Naive thymus-derived CD4-positive, alpha-beta T cell (primary cell): ENCODE data around the gene WIPI1. TPM values are rescaled to one million over a fixed set of nuclear protein-coding genes. Genes with fewer than 3 reads are reported as not detected.

ENCODE experiments used
- ATAC-seq: fragments of 150-1000 bp; cut with Tn5 transposase; 2 replicates; pipeline ENCODE4 v1.10.0; 2021; ENCODE audit warnings: mild to moderate bottlenecking, moderate library complexity
- CTCF ChIA-PET: fragments of 350-600 bp; sonication (Branson Sonifier 250); formaldehyde crosslinking; loops from one replicate; lab custom pipeline; 2021; ENCODE audit warnings: antibody characterized with exemption; lab: Charles Lee
- POLR2A ChIA-PET: fragments of 350-600 bp; sonication (Branson Sonifier 250); formaldehyde crosslinking; loops from one replicate; lab custom pipeline; 2021; ENCODE audit warnings: antibody characterized with exemption, inconsistent platforms; lab: Charles Lee
- DNase-seq, 9 donors: peaks; one replicate each; pipeline versions ENCODE4 v3.0.0 to v3.0.0-alpha.2; 2020 to 2022; ENCODE audit warnings: mixed read lengths in 1 of 9
- H3K27ac ChIP-seq: one replicate; pipeline ENCODE4 v1.7.0; 2013; ENCODE audit warnings: mild to moderate bottlenecking, low read depth, low read length, moderate library complexity
- H3K27me3 ChIP-seq, 2 donors: one replicate each; pipeline ENCODE4 v1.7.0; 2013; ENCODE audit warnings: low read length in 2 of 2, mild to moderate bottlenecking in 2 of 2, moderate library complexity in 2 of 2; ENCODE audit not compliant: control insufficient read depth in 2 of 2, insufficient read depth in 2 of 2
- H3K36me3 ChIP-seq, 3 experiments: 1 replicate in 2 of 3; 2 replicates in 1 of 3; pipeline ENCODE4 v1.7.0; 2013; ENCODE audit warnings: low read length in 3 of 3, mild to moderate bottlenecking in 3 of 3, moderate library complexity in 1 of 3; ENCODE audit not compliant: insufficient read depth in 3 of 3, control insufficient read depth in 2 of 3
- H3K4me1 ChIP-seq, 2 donors: one replicate each; pipeline ENCODE4 v1.7.0; 2013; ENCODE audit warnings: low read length in 2 of 2, mild to moderate bottlenecking in 2 of 2, moderate library complexity in 1 of 2; ENCODE audit not compliant: control insufficient read depth in 2 of 2, insufficient read depth in 2 of 2
- H3K4me3 ChIP-seq: 2 replicates; pipeline ENCODE4 v1.7.0; 2013; ENCODE audit warnings: mild to moderate bottlenecking, low read length
- H3K9me3 ChIP-seq, 3 experiments: 1 replicate in 2 of 3; 2 replicates in 1 of 3; pipeline ENCODE4 v1.7.0; 2013; ENCODE audit warnings: low read length in 3 of 3; ENCODE audit not compliant: control insufficient read depth in 2 of 3
- H3K27ac Mint-ChIP-seq, 9 donors: one replicate each; pipeline ENCODE4 v1.8.0; 2020 to 2022; ENCODE audit warnings: mixed read lengths in 9 of 9, mild to moderate bottlenecking in 8 of 9, moderate library complexity in 5 of 9, inconsistent platforms in 2 of 9
- H3K27me3 Mint-ChIP-seq, 5 donors: one replicate each; pipeline ENCODE4 v1.8.0; 2021 to 2022; ENCODE audit warnings: mixed read lengths in 5 of 5, mild to moderate bottlenecking in 1 of 5
- H3K36me3 Mint-ChIP-seq, 5 donors: one replicate each; pipeline ENCODE4 v1.8.0; 2020 to 2022; ENCODE audit warnings: mixed read lengths in 5 of 5, mild to moderate bottlenecking in 3 of 5, inconsistent platforms in 1 of 5
- H3K4me1 Mint-ChIP-seq, 7 donors: one replicate each; pipeline ENCODE4 v1.8.0; 2020 to 2022; ENCODE audit warnings: mixed read lengths in 7 of 7, mild to moderate bottlenecking in 3 of 7, inconsistent platforms in 1 of 7
- H3K4me3 Mint-ChIP-seq, 10 donors: one replicate each; pipeline ENCODE4 v1.8.0; 2020 to 2022; ENCODE audit warnings: mild to moderate bottlenecking in 10 of 10, mixed read lengths in 10 of 10, moderate library complexity in 6 of 10, inconsistent platforms in 2 of 10
- H3K9me3 Mint-ChIP-seq, 11 donors: one replicate each; pipeline ENCODE4 v1.8.0; 2020 to 2022; ENCODE audit warnings: mixed read lengths in 11 of 11, mild to moderate bottlenecking in 4 of 11, inconsistent platforms in 1 of 11, moderate library complexity in 1 of 11
- intact Hi-C, 2 donors: fragments of 100-400 bp; cut with micrococcal nuclease; formaldehyde crosslinking; loops; one replicate each; pipeline ENCODE4 v1.15.1; 2023
- polyA plus RNA-seq, 2 donors: library from polyadenylated mRNA; unstranded; fragments of 300-500 nt; fragmentation: Illumina TruSeq; gene quantifications; one replicate each; pipeline ENCODE4 v1.2.3, GENCODE V29; 2021
- total RNA-seq, 6 experiments: library from RNA in 5 of 6; stranded (reverse) in 5 of 6; gene quantifications; 1 replicate in 5 of 6; 2 replicates in 1 of 6; pipeline ENCODE4 v1.2.3 and lab custom pipeline; 2021 to 2026

The WIPI1 gene
- total and polyA plus RNA-seq, 7 experiments from 2014 or later: 1.7 to 16.5 (median 4.8) TPM

DNA sequence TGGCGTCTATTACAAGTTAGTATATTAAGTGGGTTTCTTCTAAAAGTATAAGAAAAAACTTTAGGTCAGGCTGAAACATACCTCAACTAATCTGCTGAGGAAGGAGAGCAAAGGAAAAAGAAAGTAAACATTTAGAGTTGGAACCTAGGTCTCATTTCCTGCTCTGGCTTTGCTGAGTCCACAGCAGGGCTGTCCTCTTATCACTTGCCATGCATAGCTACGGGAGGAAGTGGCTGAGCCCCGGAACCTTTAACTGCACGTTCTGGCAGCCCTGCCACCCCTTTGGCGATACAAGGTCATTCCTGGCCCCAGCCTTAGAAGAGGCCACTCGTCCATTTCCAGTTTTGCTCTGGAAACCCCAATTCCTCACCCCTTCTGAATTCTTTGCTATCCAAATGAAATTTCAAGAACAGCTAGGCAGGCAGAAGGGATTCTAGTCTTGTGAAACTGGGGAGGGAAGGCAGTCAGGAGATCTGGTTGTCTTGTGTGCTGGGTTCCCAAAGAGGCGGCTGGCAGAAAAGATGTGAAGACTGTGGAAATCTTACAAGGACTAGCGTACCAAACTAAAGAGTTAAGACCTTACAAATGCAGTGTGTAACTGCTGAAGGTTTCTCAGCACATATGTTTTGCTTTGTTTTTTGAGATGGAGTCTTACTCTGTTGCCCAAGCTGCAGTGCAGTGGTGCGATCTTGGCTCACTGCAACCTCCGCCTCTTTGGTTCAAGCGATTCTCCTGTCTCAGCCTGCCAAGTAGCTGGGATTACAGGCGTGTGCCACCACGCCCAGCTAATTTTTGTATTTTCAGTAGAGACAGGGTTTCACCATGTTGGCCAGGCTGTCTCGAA is 19.1 kb downstream of the WIPI1 start:
- Histone ChIP-seq H3K9me3 (no peaks in the 10 kb centered on the region), H3K27ac (peak overlapping the region; percentile 40), H3K4me3 (no peak overlapping the region), H3K4me1 (peaks cover 32 to 37% of the 10 kb centered on the region in 2 donors), H3K36me3 (no peaks in the 10 kb centered on the region), H3K27me3 (no peaks in the 10 kb centered on the region)
- Mint-ChIP-seq H3K4me3 (peak overlapping the region; percentile 69 to 82 (median 78)), H3K27ac (peak overlapping the region; percentile 75 to 95 (median 90)), H3K27me3 (no peaks in the 10 kb centered on the region), H3K9me3 (no peaks in the 10 kb centered on the region), H3K4me1 (peaks cover 32 to 62% (median 48%) of the 10 kb centered on the region in 7 donors), H3K36me3 (peaks cover 0 to 16% (median 0%) of the 10 kb centered on the region in 5 donors)
- POLR2A ChIA-PET: interaction anchor here (0.5 to 14.3 kb wide), 14 partner anchors 12 to 367 kb away, joined by 3 to 133 read pairs (median 4); partner anchors contain the start of genes AMZ2, ARSG, SLC16A6 and WIPI1
- CTCF ChIA-PET: interaction anchor here (0.6 to 6.5 kb wide), 12 partner anchors 9 to 470 kb away, joined by 3 to 45 read pairs (median 4); partner anchors contain the start of gene WIPI1
- DNase-seq (peak in 4 of 9 donors; percentile 35 to 52 (median 50)), ATAC-seq (peak; percentile 67)
- intact Hi-C loops: loop anchor here (1.0 to 5.0 kb wide), 5 partner anchors 19 to 231 kb away; partner anchors contain the start of gene WIPI1 (in 1 of the 2)

DNA sequence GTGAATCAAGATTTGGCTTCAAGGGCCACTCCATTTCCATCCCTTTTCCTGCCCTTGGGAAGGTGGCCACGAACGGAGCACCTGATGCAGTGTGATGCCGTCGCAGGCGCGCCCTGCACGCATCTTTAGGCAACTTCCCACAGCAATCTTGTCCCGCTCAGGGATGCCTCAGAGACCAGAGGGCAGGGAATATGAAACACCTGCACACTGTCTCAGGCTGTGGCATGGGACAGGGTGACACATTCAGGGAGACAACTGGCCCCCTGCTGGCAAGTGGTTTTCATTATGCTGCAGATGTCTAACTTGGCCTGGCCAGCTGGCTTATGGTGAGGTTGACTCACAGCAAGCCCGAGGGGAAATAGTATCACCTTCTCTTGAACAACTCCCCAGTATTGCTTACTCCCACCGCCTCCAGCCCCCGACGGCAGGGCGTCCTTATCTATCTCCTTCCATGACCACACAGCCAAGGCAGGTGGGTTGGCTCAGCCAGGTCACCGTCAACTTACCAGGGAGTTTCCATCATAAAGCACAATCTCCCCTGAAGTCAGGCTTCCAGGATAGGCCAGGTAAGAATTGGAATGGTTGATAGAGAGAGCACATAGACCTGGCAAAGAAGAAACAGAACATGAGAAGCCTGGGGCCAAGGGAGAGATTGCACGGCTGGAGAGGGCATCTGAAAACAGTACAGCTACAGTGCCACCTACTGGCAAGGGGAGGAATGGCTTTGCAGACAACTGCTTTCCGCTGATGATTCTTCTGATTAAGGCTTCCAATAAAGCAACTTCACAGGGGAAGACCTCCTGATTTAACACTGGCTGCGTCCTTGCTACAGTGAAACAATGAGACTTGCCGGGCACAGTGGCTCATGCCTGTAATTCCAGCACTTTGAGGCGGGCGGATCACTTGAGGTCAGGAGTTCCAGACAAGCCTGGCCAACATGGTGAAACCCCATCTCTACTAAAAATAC is 21.1 kb downstream of the WIPI1 start:
- Histone ChIP-seq H3K4me3 (no peak overlapping the region), H3K36me3 (no peaks in the 10 kb centered on the region), H3K27me3 (no peaks in the 10 kb centered on the region), H3K27ac (no peak overlapping the region), H3K9me3 (no peaks in the 10 kb centered on the region), H3K4me1 (peaks cover 32% of the 10 kb centered on the region in 2 donors)
- H3K36me3 Mint-ChIP-seq: peaks cover 0 to 29% (median 0%) of the 10 kb centered on the region in 5 donors
- H3K4me3 Mint-ChIP-seq: peak overlapping the region; percentile 3 to 78 (median 62)
- H3K9me3 Mint-ChIP-seq: peaks cover 0 to 1% (median 0%) of the 10 kb centered on the region in 11 donors
- intact Hi-C loops: loop anchor here (1.0 to 5.0 kb wide), 15 partner anchors 21 to 264 kb away; partner anchors contain the start of genes AMZ2 (in 1 of the 2), ARSG (in 1 of the 2), SLC16A6 (in 1 of the 2) and WIPI1 (in 1 of the 2)
- ATAC-seq (peak; percentile 90), DNase-seq (peak; percentile 62 to 87 (median 82))
- H3K27ac Mint-ChIP-seq: peak overlapping the region; percentile 1 to 94 (median 41)
- CTCF ChIA-PET: interaction anchor here (0.6 to 6.5 kb wide), 15 partner anchors 19 to 376 kb away, joined by 3 to 45 read pairs (median 4); partner anchors contain the start of genes ARSG and WIPI1
- H3K27me3 Mint-ChIP-seq: no peaks in the 10 kb centered on the region
- POLR2A ChIA-PET: interaction anchor here (0.6 to 14.3 kb wide), 8 partner anchors 22 to 610 kb away, joined by 3 to 133 read pairs (median 14); partner anchors contain the start of genes AMZ2, ARSG, SLC16A6 and WIPI1
- H3K4me1 Mint-ChIP-seq: peaks cover 30 to 67% (median 51%) of the 10 kb centered on the region in 7 donors

DNA sequence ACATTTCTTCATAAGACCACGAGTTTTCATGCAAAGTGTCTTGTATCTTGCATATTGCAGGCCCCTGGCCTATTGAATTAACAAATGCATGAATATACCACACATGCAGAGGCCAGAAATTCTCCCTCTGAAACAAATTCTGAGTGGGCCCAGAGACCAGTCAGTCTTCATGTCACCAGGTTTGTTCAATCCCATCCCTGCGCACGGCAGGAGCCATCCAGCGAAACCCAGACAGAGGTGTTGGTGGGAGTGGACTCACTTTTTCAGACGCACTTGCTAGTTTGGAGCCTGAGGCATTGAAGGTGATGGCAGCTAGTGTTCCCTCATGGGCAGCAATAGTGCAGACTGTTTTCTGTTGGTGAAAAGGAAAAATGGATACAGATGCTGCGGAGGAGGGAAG is 21.9 kb downstream of the WIPI1 start:
- intact Hi-C loops: loop anchor here in 1 of 2 donors (5.0 kb wide), 2 partner anchors 33 to 88 kb away; no protein-coding TSS in a partner anchor
- no peak for DNase-seq
- H3K9me3 ChIP-seq: no peaks in the 10 kb centered on the region
- no peak overlapping the region for H3K27ac Mint-ChIP-seq
- H3K4me1 ChIP-seq: peaks cover 27 to 32% of the 10 kb centered on the region in 2 donors
- no peak overlapping the region for H3K4me3 Mint-ChIP-seq
- peaks cover 0 to 1% (median 0%) of the 10 kb centered on the region in 11 donors for H3K9me3 Mint-ChIP-seq
- POLR2A ChIA-PET: interaction anchor here (1.3 to 14.3 kb wide), 4 partner anchors 22 to 181 kb away, joined by 4 to 133 read pairs (median 41); partner anchors contain the start of genes ARSG, SLC16A6 and WIPI1
- no peaks in the 10 kb centered on the region for H3K36me3 ChIP-seq
- H3K4me1 Mint-ChIP-seq: peaks cover 25 to 60% (median 46%) of the 10 kb centered on the region in 7 donors
- no peaks in the 10 kb centered on the region for H3K27me3 ChIP-seq
- no peak overlapping the region for H3K27ac ChIP-seq
- no peaks in the 10 kb centered on the region for H3K27me3 Mint-ChIP-seq
- H3K36me3 Mint-ChIP-seq: peaks cover 0 to 26% (median 0%) of the 10 kb centered on the region in 5 donors
- no peak for ATAC-seq
- H3K4me3 ChIP-seq: no peak overlapping the region
- CTCF ChIA-PET: interaction anchor here (0.8 to 6.5 kb wide), 5 partner anchors 27 to 259 kb away, joined by 3 to 45 read pairs (median 4); no protein-coding TSS in a partner anchor

DNA sequence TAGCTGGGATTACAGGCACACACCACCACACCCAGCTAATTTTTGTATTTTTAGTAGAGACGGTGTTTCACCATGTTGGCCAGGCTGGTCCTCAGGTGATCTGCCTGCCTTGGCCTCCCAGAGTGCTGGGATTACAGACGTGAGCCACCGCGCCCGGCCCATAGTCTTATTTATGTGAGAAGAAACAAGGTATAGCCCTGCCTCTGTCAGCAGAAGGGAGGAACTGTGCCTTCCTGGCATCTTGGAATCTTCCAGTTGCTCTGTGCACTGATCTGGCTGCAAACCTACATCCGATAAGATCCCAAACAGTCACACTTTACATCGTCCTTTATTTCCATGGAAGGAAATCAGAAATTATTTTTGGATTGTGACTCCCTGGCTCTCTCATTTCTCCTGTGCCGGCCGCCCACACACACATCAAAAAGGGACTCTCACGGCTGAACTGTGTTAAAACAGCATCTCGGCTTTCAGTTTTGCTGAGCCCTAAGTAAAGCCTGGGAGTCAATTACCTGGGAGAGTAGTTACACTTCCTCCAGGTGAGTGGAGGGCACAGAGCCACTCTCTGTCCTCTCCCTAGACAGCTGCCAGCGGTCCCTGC is 23.3 kb downstream of the WIPI1 start:
- peaks cover 0 to 32% (median 0%) of the 10 kb centered on the region in 5 donors for H3K36me3 Mint-ChIP-seq
- DNase-seq (no peak), ATAC-seq (no peak)
- peaks cover 0 to 1% (median 0%) of the 10 kb centered on the region in 11 donors for H3K9me3 Mint-ChIP-seq
- H3K27ac ChIP-seq: no peak overlapping the region
- H3K27me3 ChIP-seq: no peaks in the 10 kb centered on the region
- H3K4me1 Mint-ChIP-seq: peaks cover 25 to 50% (median 43%) of the 10 kb centered on the region in 7 donors
- peaks cover 27 to 32% of the 10 kb centered on the region in 2 donors for H3K4me1 ChIP-seq
- H3K4me3 Mint-ChIP-seq: no peak overlapping the region
- H3K27ac Mint-ChIP-seq: peak overlapping the region in 1 of 9 donors; percentile 25
- intact Hi-C loops: no loop called here
- ChIA-PET POLR2A (interaction anchor here (0.8 to 14.3 kb wide), 5 partner anchors 24 to 173 kb away, joined by 3 to 133 read pairs (median 26); partner anchors contain the start of genes ARSG, SLC16A6 and WIPI1), CTCF (interaction anchor here (0.6 to 2.9 kb wide), 6 partner anchors 27 to 1969 kb away, joined by 3 to 10 read pairs (median 4); no protein-coding TSS in a partner anchor)
- no peaks in the 10 kb centered on the region for H3K36me3 ChIP-seq
- no peaks in the 10 kb centered on the region for H3K27me3 Mint-ChIP-seq
- no peak overlapping the region for H3K4me3 ChIP-seq
- no peaks in the 10 kb centered on the region for H3K9me3 ChIP-seq

DNA sequence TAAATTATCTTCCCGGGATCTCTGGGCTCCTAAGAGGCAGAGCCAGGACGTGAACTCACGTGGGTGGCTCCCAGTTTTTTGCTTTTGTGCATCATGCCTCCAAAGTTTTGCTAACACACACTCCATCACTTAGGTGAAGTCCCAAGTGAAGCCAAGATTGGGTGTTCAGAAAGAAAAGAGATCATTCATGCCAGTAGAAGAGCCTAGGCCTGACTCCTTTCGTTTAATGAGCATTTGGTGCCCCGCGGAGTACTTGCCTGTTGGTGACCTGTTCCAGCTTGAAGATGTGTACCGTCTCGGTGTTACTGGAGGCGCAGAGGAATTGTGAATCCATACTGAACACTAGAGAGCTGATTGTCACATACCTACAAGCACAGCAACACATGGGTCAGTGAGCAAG is 24.1 kb downstream of the WIPI1 start:
- DNase-seq: no peak
- peaks cover 0 to 1% (median 0%) of the 10 kb centered on the region in 11 donors for H3K9me3 Mint-ChIP-seq
- Histone ChIP-seq H3K9me3 (no peaks in the 10 kb centered on the region), H3K4me3 (no peak overlapping the region), H3K27me3 (no peaks in the 10 kb centered on the region), H3K36me3 (no peaks in the 10 kb centered on the region), H3K4me1 (peaks cover 24 to 25% of the 10 kb centered on the region in 2 donors), H3K27ac (no peak overlapping the region)
- intact Hi-C loops: no loop called here
- ChIA-PET CTCF (interaction anchor here (0.7 to 2.9 kb wide), 10 partner anchors 28 to 174 kb away, joined by 3 to 10 read pairs (median 4); no protein-coding TSS in a partner anchor), POLR2A (interaction anchor here (0.6 to 14.3 kb wide), 3 partner anchors 25 to 141 kb away, joined by 4 to 133 read pairs (median 26); partner anchors contain the start of genes ARSG, SLC16A6 and WIPI1)
- peak overlapping the region in 2 of 9 donors; percentile 40 to 52 for H3K27ac Mint-ChIP-seq
- peaks cover 23 to 42% (median 35%) of the 10 kb centered on the region in 7 donors for H3K4me1 Mint-ChIP-seq
- H3K36me3 Mint-ChIP-seq: peaks cover 0 to 31% (median 0%) of the 10 kb centered on the region in 5 donors
- ATAC-seq: no peak
- no peaks in the 10 kb centered on the region for H3K27me3 Mint-ChIP-seq
- H3K4me3 Mint-ChIP-seq: no peak overlapping the region
